OCI-LY1 (cell line): ENCODE results near the gene FAM107B.

Experiments
- EZH2 ChIP-seq: fragments of 200-600 bp; sonication (generic), shearing (Covaris generic); IDR thresholded peaks from 2 replicates; pipeline ENCODE4 v1.8.0; 2017; ENCODE audit warnings: borderline replicate concordance, mixed run types, mild to moderate bottlenecking, antibody characterized with exemption, low read length, moderate library complexity, mixed read lengths
- TF ChIP-seq, protein P1 (sequence below): fragments of 200-600 bp; sonication (generic), shearing (Covaris generic); IDR thresholded peaks from 2 replicates; pipeline ENCODE4 v1.5.1; 2017; ENCODE audit warnings: mild to moderate bottlenecking, antibody characterized with exemption, low read length, moderate library complexity, mixed read lengths

DNA sequence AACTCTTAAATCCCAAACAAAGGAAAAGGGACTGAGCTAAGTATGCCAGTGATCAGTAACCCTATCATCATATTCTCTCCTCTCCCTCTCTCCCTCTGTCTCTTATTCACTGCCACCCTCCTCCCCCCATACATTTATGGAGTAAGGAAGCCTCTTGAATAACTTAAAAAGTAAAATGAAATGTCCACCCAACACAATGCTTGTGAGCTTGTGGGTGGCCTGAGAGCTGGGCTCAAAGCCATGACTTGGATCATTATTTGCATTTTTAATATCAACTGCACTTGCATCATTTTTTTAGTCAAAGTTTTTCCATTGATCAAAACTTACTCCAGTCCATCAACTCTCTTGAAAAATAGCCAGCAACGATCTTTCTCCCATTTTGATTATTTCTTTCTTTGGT, 46.8 kb downstream of the FAM107B start:
- TF ChIP-seq, protein P1, sequence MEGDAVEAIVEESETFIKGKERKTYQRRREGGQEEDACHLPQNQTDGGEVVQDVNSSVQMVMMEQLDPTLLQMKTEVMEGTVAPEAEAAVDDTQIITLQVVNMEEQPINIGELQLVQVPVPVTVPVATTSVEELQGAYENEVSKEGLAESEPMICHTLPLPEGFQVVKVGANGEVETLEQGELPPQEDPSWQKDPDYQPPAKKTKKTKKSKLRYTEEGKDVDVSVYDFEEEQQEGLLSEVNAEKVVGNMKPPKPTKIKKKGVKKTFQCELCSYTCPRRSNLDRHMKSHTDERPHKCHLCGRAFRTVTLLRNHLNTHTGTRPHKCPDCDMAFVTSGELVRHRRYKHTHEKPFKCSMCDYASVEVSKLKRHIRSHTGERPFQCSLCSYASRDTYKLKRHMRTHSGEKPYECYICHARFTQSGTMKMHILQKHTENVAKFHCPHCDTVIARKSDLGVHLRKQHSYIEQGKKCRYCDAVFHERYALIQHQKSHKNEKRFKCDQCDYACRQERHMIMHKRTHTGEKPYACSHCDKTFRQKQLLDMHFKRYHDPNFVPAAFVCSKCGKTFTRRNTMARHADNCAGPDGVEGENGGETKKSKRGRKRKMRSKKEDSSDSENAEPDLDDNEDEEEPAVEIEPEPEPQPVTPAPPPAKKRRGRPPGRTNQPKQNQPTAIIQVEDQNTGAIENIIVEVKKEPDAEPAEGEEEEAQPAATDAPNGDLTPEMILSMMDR, result no peak
- no peak for TF ChIP-seq EZH2
